Neural progenitor cell (in vitro differentiated cells): ENCODE measurements around the gene RNPS1. TPM values are rescaled to one million over a fixed set of nuclear protein-coding genes. Genes with fewer than 3 reads are reported as not detected.

Experiments
- DNase-seq: peaks from one replicate; pipeline ENCODE4 v3.0.0-alpha.2; 2016; ENCODE audit warnings: low spot score
- H2AFZ ChIP-seq: fragments of 200-600 bp; sonication (generic); replicated peaks from 2 replicates; pipeline ENCODE4 v1.6.1; 2016; ENCODE audit warnings: antibody characterized with exemption
- H3F3A ChIP-seq: fragments of 200-600 bp; sonication (generic); 2 replicates; pipeline ENCODE4 v1.6.1; 2016; ENCODE audit warnings: antibody characterized with exemption, low read depth
- H3K27ac ChIP-seq: fragments of 200-600 bp; sonication (generic); 2 replicates; pipeline ENCODE4 v1.5.1; 2016; ENCODE audit warnings: mild to moderate bottlenecking
- H3K27me3 ChIP-seq: fragments of 200-600 bp; sonication (generic); 2 replicates; pipeline ENCODE4 v1.6.1; 2016; ENCODE audit warnings: mild to moderate bottlenecking, moderate library complexity
- H3K36me3 ChIP-seq: fragments of 200-600 bp; sonication (generic); 2 replicates; pipeline ENCODE4 v1.5.1; 2016
- H3K4me1 ChIP-seq: fragments of 200-600 bp; sonication (generic); 2 replicates; pipeline ENCODE4 v1.6.1; 2016; ENCODE audit warnings: mixed run types
- H3K4me2 ChIP-seq: fragments of 200-600 bp; sonication (generic); 2 replicates; pipeline ENCODE4 v1.6.1; 2016
- H3K4me3 ChIP-seq: fragments of 200-600 bp; sonication (generic); 2 replicates; pipeline ENCODE4 v1.5.1; 2016
- H3K79me2 ChIP-seq: fragments of 200-600 bp; sonication (generic); 2 replicates; pipeline ENCODE4 v1.6.1; 2016; ENCODE audit warnings: low read depth
- H3K9ac ChIP-seq: fragments of 200-600 bp; sonication (generic); 2 replicates; pipeline ENCODE4 v1.6.1; 2016
- H3K9me3 ChIP-seq: fragments of 200-600 bp; sonication (generic); 2 replicates; pipeline ENCODE4 v1.5.1; 2016; ENCODE audit warnings: low read depth
- H4K20me1 ChIP-seq: fragments of 200-600 bp; sonication (generic); 2 replicates; pipeline ENCODE4 v1.6.1; 2016; ENCODE audit warnings: low read depth
- H3K27ac Mint-ChIP-seq: 3 replicates; pipeline ENCODE4 v1.8.0; 2021; ENCODE audit warnings: mixed read lengths
- H3K27me3 Mint-ChIP-seq: 2 replicates; pipeline ENCODE4 v1.8.0; 2022; ENCODE audit warnings: low read depth, mild to moderate bottlenecking, inconsistent platforms, moderate library complexity, mixed read lengths; ENCODE audit not compliant: insufficient read depth
- H3K36me3 Mint-ChIP-seq: 3 replicates; pipeline ENCODE4 v1.8.0; 2021; ENCODE audit warnings: mixed read lengths
- H3K4me1 Mint-ChIP-seq: 3 replicates; pipeline ENCODE4 v1.8.0; 2021; ENCODE audit warnings: mixed read lengths
- H3K4me3 Mint-ChIP-seq: 3 replicates; pipeline ENCODE4 v1.8.0; 2021; ENCODE audit warnings: mild to moderate bottlenecking, moderate library complexity, mixed read lengths
- H3K9me3 Mint-ChIP-seq: 3 replicates; pipeline ENCODE4 v1.8.0; 2020; ENCODE audit warnings: mixed read lengths
- CTCF ChIP-seq: fragments of 200-600 bp; sonication (generic); IDR thresholded peaks from 2 replicates; pipeline ENCODE4 v1.5.1; 2017; ENCODE audit warnings: antibody characterized with exemption, mild to moderate bottlenecking
- EZH2 ChIP-seq: fragments of 200-600 bp; sonication (generic); IDR thresholded peaks from 2 replicates; pipeline ENCODE4 v1.6.1; 2017; ENCODE audit warnings: antibody characterized with exemption, mild to moderate bottlenecking, moderate library complexity
- EZH2phosphoT487 ChIP-seq: fragments of 200-600 bp; sonication (generic); IDR thresholded peaks from 2 replicates; pipeline ENCODE4 v1.6.1; 2017; ENCODE audit warnings: antibody characterized with exemption
- total RNA-seq: library from RNA; depleted of rRNA; stranded (reverse); fragments of >200 nt; gene quantifications from 2 replicates; pipeline ENCODE4 v1.2.3, GENCODE V29; 2015; ENCODE audit warnings: low replicate concordance

RNPS1 gene
- total RNA-seq, 1 donor from 2014 or later, result 176 TPM

GRCh38 chr16:2214719-2214968 is 53.3 kb downstream of the RNPS1 start, which contains the start of gene PGP:
TSS of gene PGP (minus strand) at chr16:2214840. CDS start at chr16:2214777, 63 bp downstream.
- Histone ChIP-seq H3K36me3 (no peaks in the 10 kb centered on the region), H3K4me2 (peak within 1 kb of the TSS; percentile 93), H3K4me3 (peak within 1 kb of the TSS; percentile 99), H2AFZ (no peak within 1 kb of the TSS), H3K4me1 (peaks cover 11% of the 10 kb centered on the region), H4K20me1 (peaks cover 37% of the 10 kb centered on the region), H3K9me3 (no peaks in the 10 kb centered on the region), H3K9ac (peak within 1 kb of the TSS; percentile 92), H3K27me3 (no peaks in the 10 kb centered on the region), H3K27ac (peak within 1 kb of the TSS; percentile 95), H3F3A (peaks cover 47% of the 10 kb centered on the region), H3K79me2 (peaks cover 32% of the 10 kb centered on the region)
- peaks cover 19% of the 10 kb centered on the region for H3K4me1 Mint-ChIP-seq
- TF ChIP-seq EZH2 (no peak), EZH2phosphoT487 (no peak)
- H3K36me3 Mint-ChIP-seq, result peaks cover 4% of the 10 kb centered on the region
- H3K27ac Mint-ChIP-seq, result peak within 1 kb of the TSS; percentile 94
- H3K27me3 Mint-ChIP-seq, result peaks cover 6% of the 10 kb centered on the region
- peak within 1 kb of the TSS; percentile 91 for H3K4me3 Mint-ChIP-seq
- DNase-seq, result no peak
- no peaks in the 10 kb centered on the region for H3K9me3 Mint-ChIP-seq

DNA sequence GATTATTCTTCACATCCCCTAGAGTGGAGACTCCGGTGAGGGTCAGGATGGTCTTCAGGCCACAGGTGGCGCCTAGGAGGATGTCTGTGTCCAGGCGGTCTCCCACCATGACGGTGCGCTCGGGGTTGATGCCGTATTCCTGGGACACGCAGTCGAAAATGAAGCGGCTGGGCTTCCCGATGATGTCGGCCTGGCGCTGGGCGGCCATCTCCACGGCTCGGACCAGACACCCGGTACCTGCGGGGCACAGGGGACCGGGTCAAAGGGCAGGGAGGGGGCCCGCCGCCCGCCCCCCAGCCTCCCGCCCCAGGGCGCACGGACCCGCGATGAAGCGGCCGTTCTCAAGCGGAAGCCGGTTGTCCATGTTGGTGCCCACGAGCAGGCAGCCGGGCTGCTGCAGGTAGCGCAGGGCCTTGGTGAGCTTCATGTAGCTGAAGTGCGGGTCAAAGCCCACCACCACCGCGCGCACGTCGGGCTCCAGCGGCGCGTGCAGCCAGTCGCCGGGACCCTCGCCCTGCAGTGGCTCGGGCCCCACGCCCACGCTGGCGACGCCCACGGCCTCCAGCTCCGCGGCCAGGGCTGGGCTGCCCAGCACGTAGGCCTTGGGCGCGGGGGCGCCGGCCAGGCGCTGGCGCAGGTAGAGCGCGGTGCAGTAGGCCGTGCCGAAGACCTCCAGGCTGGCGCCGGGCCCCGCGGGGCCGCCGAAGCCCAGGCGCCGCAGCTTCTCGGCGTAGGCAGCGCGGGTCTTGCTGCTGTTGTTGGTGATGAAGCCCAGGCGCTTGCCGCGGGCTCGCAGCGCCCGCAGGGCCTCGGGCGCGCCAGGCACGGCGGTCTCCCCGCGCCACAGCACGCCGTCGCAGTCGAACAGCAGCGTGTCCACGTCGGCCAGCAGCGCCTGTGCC is 53.9 kb downstream of the RNPS1 start:
- H3K9ac ChIP-seq, result peak overlapping the region; percentile 92
- H3K4me1 ChIP-seq, result peaks cover 11% of the 10 kb centered on the region
- H3K27me3 Mint-ChIP-seq, result peaks cover 6% of the 10 kb centered on the region
- peaks cover 40% of the 10 kb centered on the region for H4K20me1 ChIP-seq
- peak overlapping the region; percentile 93 for H3K4me2 ChIP-seq
- peaks cover 19% of the 10 kb centered on the region for H3K4me1 Mint-ChIP-seq
- H3F3A ChIP-seq, result peaks cover 47% of the 10 kb centered on the region
- no peaks in the 10 kb centered on the region for H3K36me3 ChIP-seq
- H3K27ac Mint-ChIP-seq, result no peak overlapping the region
- peak overlapping the region; percentile 87 for H3K4me3 Mint-ChIP-seq
- peak overlapping the region; percentile 99 for H3K4me3 ChIP-seq
- H3K9me3 ChIP-seq, result no peaks in the 10 kb centered on the region
- no peak for TF ChIP-seq EZH2phosphoT487
- peak; percentile 7 for TF ChIP-seq CTCF
- H3K79me2 ChIP-seq, result peaks cover 32% of the 10 kb centered on the region
- no peaks in the 10 kb centered on the region for H3K27me3 ChIP-seq
- peaks cover 4% of the 10 kb centered on the region for H3K36me3 Mint-ChIP-seq
- DNase-seq, result peak; percentile 51
- H3K27ac ChIP-seq, result peak overlapping the region; percentile 90
- no peak overlapping the region for H2AFZ ChIP-seq
- H3K9me3 Mint-ChIP-seq, result no peaks in the 10 kb centered on the region

- Histone ChIP-seq H3K4me1 (peaks cover 11% of the 10 kb centered on the region), H3K27me3 (no peaks in the 10 kb centered on the region), H3K9ac (peak overlapping the region; percentile 92), H3K27ac (no peak overlapping the region), H3F3A (peaks cover 47% of the 10 kb centered on the region), H3K36me3 (no peaks in the 10 kb centered on the region), H3K79me2 (peaks cover 32% of the 10 kb centered on the region), H2AFZ (no peak overlapping the region), H3K9me3 (no peaks in the 10 kb centered on the region), H4K20me1 (peaks cover 41% of the 10 kb centered on the region), H3K4me3 (peak overlapping the region; percentile 99), H3K4me2 (peak overlapping the region; percentile 93)
- Mint-ChIP-seq H3K27ac (no peak overlapping the region), H3K4me1 (peaks cover 21% of the 10 kb centered on the region), H3K36me3 (peaks cover 5% of the 10 kb centered on the region), H3K27me3 (peaks cover 8% of the 10 kb centered on the region), H3K9me3 (no peaks in the 10 kb centered on the region), H3K4me3 (peak overlapping the region; percentile 87)
- DNase-seq, result no peak
- TF ChIP-seq CTCF (no peak), EZH2phosphoT487 (no peak), EZH2 (no peak)
Measured at GRCh38 chr16:2212362-2213324, 55.3 kb downstream of the RNPS1 start.
